OCI-LY3 (cell line): ENCODE measurements around the gene BLCAP.
"Not testable (repeated sequence)": the region's sequence is repeated elsewhere in the genome, so short reads cannot be mapped to it uniquely, and the experiment has no call there.

ENCODE experiments used
- H2AFZ ChIP-seq: fragments of 200-600, 300-600 bp; shearing (Covaris generic); 2 replicates; pipeline ENCODE4 v1.6.0; 2014; ENCODE audit warnings: antibody characterized with exemption, low read depth, low read length
- H3K27ac ChIP-seq: fragments of 200-600, 300-600 bp; sonication (generic); 2 replicates; pipeline ENCODE4 v1.5.1; 2014; ENCODE audit warnings: mild to moderate bottlenecking, low read length, moderate library complexity, mixed read lengths
- H3K27me3 ChIP-seq: fragments of 200-600, 300-600 bp; sonication (generic); 2 replicates; pipeline ENCODE4 v1.6.1; 2014; ENCODE audit warnings: low read depth, low read length, mixed read lengths
- H3K36me3 ChIP-seq: fragments of 200-600, 300-600 bp; sonication (generic); replicated peaks from 2 replicates; pipeline ENCODE3; 2014; ENCODE audit warnings: low read depth, low read length, mixed read lengths
- H3K4me1 ChIP-seq: fragments of 300-600, 200-600 bp; sonication (generic); 2 replicates; pipeline ENCODE4 v1.6.1; 2014; ENCODE audit warnings: low read length, mixed read lengths
- H3K4me2 ChIP-seq: fragments of 200-600, 300-600 bp; sonication (generic); 2 replicates; pipeline ENCODE4 v1.6.1; 2014; ENCODE audit warnings: low read length, mixed read lengths
- H3K4me3 ChIP-seq: fragments of 300-600, 200-600 bp; sonication (generic); 2 replicates; pipeline ENCODE4 v1.5.1; 2014; ENCODE audit warnings: antibody characterized with exemption, mild to moderate bottlenecking, low read length, moderate library complexity
- H3K79me2 ChIP-seq: fragments of 300-600, 200-600 bp; shearing (Covaris generic); 2 replicates; pipeline ENCODE4 v1.6.1; 2014; ENCODE audit warnings: mild to moderate bottlenecking, low read length, mixed read lengths
- H3K9ac ChIP-seq: fragments of 300-600, 200-600 bp; shearing (Covaris generic); 2 replicates; pipeline ENCODE4 v1.6.0; 2014; ENCODE audit warnings: mild to moderate bottlenecking, low read length, moderate library complexity
- H3K9me3 ChIP-seq: fragments of 200-600, 300-600 bp; shearing (Covaris generic); 2 replicates; pipeline ENCODE4 v1.6.1; 2014; ENCODE audit warnings: low read length, mixed read lengths; ENCODE audit not compliant: insufficient read depth
- H4K20me1 ChIP-seq: fragments of 200-600, 300-600 bp; sonication (generic); 2 replicates; pipeline ENCODE4 v1.6.1; 2016; ENCODE audit warnings: low read length, mixed read lengths; ENCODE audit not compliant: insufficient read depth
- EZH2phosphoT487 ChIP-seq: fragments of 200-600 bp; shearing (Covaris generic); IDR thresholded peaks from 2 replicates; pipeline ENCODE4 v1.6.1; 2018; ENCODE audit warnings: antibody characterized with exemption, mixed run types, low read depth
- TF ChIP-seq, protein P1 (sequence below): fragments of 200-600, 300-600 bp; sonication (generic); IDR thresholded peaks from 2 replicates; pipeline ENCODE4 v1.5.1; 2014; ENCODE audit warnings: antibody characterized with exemption, low read length, low read depth

The BLCAP gene

DNA sequence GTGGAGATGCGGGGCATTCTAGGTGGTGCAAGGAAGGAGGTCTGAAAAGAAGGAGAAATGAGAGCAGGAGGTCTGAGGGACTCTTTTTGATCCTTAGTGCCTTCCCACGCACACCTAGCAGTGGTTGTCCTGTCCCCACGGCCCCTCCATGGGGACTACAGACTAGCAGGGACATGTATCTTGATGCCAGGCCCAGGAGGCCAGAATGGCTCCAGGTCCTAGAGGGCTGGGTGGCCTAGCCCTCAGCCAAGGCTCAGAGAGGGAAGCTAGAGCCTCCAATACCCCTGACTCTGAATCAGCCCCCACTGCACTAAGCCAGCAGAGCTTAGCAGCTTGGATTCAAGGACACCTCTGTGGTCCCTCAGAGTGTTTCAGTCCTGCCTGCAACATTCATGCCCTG lies 16.7 kb upstream of the BLCAP start:
- H3K4me3 ChIP-seq = no peak overlapping the region
- no peaks in the 10 kb centered on the region for H3K36me3 ChIP-seq
- no peak overlapping the region for H3K9ac ChIP-seq
- peaks cover 11% of the 10 kb centered on the region; the same call in 1 of the 2 replicates for H3K27me3 ChIP-seq
- no peaks in the 10 kb centered on the region for H3K79me2 ChIP-seq
- H3K4me1 ChIP-seq = peaks cover 4% of the 10 kb centered on the region; the same call in 1 of the 2 replicates
- no peaks in the 10 kb centered on the region for H3K9me3 ChIP-seq
- no peaks in the 10 kb centered on the region for H4K20me1 ChIP-seq
- H3K4me2 ChIP-seq = no peak overlapping the region
- H3K27ac ChIP-seq = no peak overlapping the region
- TF ChIP-seq EZH2phosphoT487 = no peak
- TF ChIP-seq, protein P1, sequence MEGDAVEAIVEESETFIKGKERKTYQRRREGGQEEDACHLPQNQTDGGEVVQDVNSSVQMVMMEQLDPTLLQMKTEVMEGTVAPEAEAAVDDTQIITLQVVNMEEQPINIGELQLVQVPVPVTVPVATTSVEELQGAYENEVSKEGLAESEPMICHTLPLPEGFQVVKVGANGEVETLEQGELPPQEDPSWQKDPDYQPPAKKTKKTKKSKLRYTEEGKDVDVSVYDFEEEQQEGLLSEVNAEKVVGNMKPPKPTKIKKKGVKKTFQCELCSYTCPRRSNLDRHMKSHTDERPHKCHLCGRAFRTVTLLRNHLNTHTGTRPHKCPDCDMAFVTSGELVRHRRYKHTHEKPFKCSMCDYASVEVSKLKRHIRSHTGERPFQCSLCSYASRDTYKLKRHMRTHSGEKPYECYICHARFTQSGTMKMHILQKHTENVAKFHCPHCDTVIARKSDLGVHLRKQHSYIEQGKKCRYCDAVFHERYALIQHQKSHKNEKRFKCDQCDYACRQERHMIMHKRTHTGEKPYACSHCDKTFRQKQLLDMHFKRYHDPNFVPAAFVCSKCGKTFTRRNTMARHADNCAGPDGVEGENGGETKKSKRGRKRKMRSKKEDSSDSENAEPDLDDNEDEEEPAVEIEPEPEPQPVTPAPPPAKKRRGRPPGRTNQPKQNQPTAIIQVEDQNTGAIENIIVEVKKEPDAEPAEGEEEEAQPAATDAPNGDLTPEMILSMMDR = no peak
- no peak overlapping the region for H2AFZ ChIP-seq

GRCh38 chr20:37543828-37544227 lies 16.2 kb upstream of the BLCAP start:
- no peaks in the 10 kb centered on the region for H4K20me1 ChIP-seq
- H3K4me2 ChIP-seq = no peak overlapping the region
- peaks cover 5% of the 10 kb centered on the region; the same call in 1 of the 2 replicates for H3K4me1 ChIP-seq
- no peaks in the 10 kb centered on the region for H3K9me3 ChIP-seq
- no peaks in the 10 kb centered on the region for H3K79me2 ChIP-seq
- no peaks in the 10 kb centered on the region for H3K36me3 ChIP-seq
- no peak overlapping the region for H2AFZ ChIP-seq
- no peak overlapping the region for H3K9ac ChIP-seq
- H3K27me3 ChIP-seq = peaks cover 11% of the 10 kb centered on the region; the same call in 1 of the 2 replicates
- H3K27ac ChIP-seq = no peak overlapping the region
- no peak for TF ChIP-seq EZH2phosphoT487
- TF ChIP-seq, protein P1 = peak; percentile 38
- no peak overlapping the region for H3K4me3 ChIP-seq

- Histone ChIP-seq H3K36me3 (no peaks in the 10 kb centered on the region), H2AFZ (no peak overlapping the region; the same call in 1 of the 2 replicates)
Observed at GRCh38 chr20:37542281-37542680, 14.6 kb upstream of the BLCAP start.

DNA sequence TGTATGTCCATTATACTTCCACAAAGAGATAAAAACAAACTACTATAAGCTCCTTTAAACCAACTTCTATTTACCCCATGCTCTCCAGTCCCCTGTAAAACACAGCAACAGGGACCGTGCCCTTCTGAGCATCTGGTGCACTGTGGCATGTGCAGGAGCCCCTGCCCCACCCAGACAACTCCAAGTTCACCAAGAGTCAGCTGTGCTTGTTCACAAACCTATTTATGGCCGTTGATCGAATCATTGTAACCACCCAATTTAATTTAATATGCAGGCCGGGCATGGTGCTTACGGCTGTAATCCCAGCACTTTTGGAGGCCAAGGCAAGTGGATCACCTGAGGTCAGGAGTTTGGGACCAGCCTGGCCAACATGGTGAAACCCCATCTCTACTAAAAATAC lies 13.7 kb upstream of the BLCAP start:
- Histone ChIP-seq H2AFZ (no peak overlapping the region), H3K4me1 (peaks cover 24% of the 10 kb centered on the region), H3K9me3 (no peaks in the 10 kb centered on the region), H3K27ac (no peak overlapping the region), H3K27me3 (peaks cover 11% of the 10 kb centered on the region; the same call in 1 of the 2 replicates), H4K20me1 (no peaks in the 10 kb centered on the region), H3K36me3 (no peaks in the 10 kb centered on the region), H3K4me2 (no peak overlapping the region), H3K4me3 (no peak overlapping the region), H3K9ac (no peak overlapping the region), H3K79me2 (no peaks in the 10 kb centered on the region)
- TF ChIP-seq, protein P1 = no peak
- no peak for TF ChIP-seq EZH2phosphoT487

More at GRCh38 chr20:37542281-37542680, 14.6 kb upstream of the BLCAP start:
- Histone ChIP-seq H3K27me3 (peaks cover 11% of the 10 kb centered on the region; the same call in 1 of the 2 replicates), H4K20me1 (no peaks in the 10 kb centered on the region), H3K4me1 (peaks cover 14% of the 10 kb centered on the region; the same call in 1 of the 2 replicates), H3K79me2 (no peaks in the 10 kb centered on the region), H3K9me3 (no peaks in the 10 kb centered on the region), H3K9ac (no peak overlapping the region), H3K4me3 (no peak overlapping the region), H3K4me2 (no peak overlapping the region), H3K27ac (no peak overlapping the region)
- TF ChIP-seq, protein P1 = no peak
- no peak for TF ChIP-seq EZH2phosphoT487

- H3K9me3 ChIP-seq, H4K20me1 ChIP-seq, H2AFZ ChIP-seq, H3K4me2 ChIP-seq, H3K4me3 ChIP-seq, H3K27ac ChIP-seq, H3K9ac ChIP-seq, H3K79me2 ChIP-seq, H3K36me3 ChIP-seq: not testable (repeated sequence)
- peaks cover 29% of the 10 kb centered on the region for H3K4me1 ChIP-seq
- peaks cover 11% of the 10 kb centered on the region; the same call in 1 of the 2 replicates for H3K27me3 ChIP-seq
Observed at GRCh38 chr20:37540838-37541237, 13.2 kb upstream of the BLCAP start.
